ENCODE results near the gene MDM2.

DNA sequence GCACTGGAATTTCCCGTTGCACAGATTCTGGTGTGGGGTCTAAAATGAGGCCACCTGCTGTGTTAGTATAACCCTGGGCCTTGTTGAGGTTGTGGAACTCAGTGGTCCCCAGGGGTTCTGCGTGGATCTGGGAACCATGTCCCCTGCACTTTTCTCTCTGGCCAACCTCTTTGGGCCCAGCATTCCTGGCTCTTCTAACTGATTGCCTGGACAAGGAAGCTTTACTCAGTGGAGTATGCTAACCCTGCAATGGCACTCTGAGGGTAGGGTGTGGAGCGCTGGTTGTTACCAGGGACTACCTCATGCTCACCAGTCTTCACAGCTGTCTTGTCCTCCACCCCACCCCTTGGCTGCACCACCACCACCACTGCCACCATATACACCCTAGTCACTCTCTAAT lies 85.8 kb downstream of the MDM2 start:
- TF ChIP-seq, protein P1, sequence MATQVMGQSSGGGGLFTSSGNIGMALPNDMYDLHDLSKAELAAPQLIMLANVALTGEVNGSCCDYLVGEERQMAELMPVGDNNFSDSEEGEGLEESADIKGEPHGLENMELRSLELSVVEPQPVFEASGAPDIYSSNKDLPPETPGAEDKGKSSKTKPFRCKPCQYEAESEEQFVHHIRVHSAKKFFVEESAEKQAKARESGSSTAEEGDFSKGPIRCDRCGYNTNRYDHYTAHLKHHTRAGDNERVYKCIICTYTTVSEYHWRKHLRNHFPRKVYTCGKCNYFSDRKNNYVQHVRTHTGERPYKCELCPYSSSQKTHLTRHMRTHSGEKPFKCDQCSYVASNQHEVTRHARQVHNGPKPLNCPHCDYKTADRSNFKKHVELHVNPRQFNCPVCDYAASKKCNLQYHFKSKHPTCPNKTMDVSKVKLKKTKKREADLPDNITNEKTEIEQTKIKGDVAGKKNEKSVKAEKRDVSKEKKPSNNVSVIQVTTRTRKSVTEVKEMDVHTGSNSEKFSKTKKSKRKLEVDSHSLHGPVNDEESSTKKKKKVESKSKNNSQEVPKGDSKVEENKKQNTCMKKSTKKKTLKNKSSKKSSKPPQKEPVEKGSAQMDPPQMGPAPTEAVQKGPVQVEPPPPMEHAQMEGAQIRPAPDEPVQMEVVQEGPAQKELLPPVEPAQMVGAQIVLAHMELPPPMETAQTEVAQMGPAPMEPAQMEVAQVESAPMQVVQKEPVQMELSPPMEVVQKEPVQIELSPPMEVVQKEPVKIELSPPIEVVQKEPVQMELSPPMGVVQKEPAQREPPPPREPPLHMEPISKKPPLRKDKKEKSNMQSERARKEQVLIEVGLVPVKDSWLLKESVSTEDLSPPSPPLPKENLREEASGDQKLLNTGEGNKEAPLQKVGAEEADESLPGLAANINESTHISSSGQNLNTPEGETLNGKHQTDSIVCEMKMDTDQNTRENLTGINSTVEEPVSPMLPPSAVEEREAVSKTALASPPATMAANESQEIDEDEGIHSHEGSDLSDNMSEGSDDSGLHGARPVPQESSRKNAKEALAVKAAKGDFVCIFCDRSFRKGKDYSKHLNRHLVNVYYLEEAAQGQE (IDR thresholded peaks at IDR 0.05; ENCODE audit: low read depth), result no peak
- TF ChIP-seq, protein P2, sequence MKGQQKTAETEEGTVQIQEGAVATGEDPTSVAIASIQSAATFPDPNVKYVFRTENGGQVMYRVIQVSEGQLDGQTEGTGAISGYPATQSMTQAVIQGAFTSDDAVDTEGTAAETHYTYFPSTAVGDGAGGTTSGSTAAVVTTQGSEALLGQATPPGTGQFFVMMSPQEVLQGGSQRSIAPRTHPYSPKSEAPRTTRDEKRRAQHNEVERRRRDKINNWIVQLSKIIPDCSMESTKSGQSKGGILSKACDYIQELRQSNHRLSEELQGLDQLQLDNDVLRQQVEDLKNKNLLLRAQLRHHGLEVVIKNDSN (IDR thresholded peaks at IDR 0.05), result no peak
- TF ChIP-seq TAF1 (IDR thresholded peaks at IDR 0.05; ENCODE audit: low read depth), result no peak
- no peak for TF ChIP-seq NFIC (IDR thresholded peaks at IDR 0.05)
- TF ChIP-seq EGR1 (IDR thresholded peaks at IDR 0.05), result no peak
- TF ChIP-seq TCF12 (IDR thresholded peaks at IDR 0.05; ENCODE audit: low read depth), result no peak
- TF ChIP-seq CREB1 (IDR thresholded peaks at IDR 0.05; ENCODE audit: low read depth), result no peak
- TF ChIP-seq RAD21 (IDR thresholded peaks at IDR 0.05; ENCODE audit: low read depth), result no peak
- TF ChIP-seq YY1 (IDR thresholded peaks at IDR 0.05; ENCODE audit: low read depth), result no peak
- TF ChIP-seq CEBPB (IDR thresholded peaks at IDR 0.05), result no peak
